ENCODE measurements around the gene CDC14B. TPM values are rescaled to one million over a fixed set of nuclear protein-coding genes. Genes with fewer than 3 reads are reported as not detected.
A peak's percentile ranks its signal among the peaks of the same experiment; 100 is the strongest.

The CDC14B gene
- total RNA-seq, 1 donor from 2014 or later = 18.6 TPM

- TF ChIP-seq, protein P1, sequence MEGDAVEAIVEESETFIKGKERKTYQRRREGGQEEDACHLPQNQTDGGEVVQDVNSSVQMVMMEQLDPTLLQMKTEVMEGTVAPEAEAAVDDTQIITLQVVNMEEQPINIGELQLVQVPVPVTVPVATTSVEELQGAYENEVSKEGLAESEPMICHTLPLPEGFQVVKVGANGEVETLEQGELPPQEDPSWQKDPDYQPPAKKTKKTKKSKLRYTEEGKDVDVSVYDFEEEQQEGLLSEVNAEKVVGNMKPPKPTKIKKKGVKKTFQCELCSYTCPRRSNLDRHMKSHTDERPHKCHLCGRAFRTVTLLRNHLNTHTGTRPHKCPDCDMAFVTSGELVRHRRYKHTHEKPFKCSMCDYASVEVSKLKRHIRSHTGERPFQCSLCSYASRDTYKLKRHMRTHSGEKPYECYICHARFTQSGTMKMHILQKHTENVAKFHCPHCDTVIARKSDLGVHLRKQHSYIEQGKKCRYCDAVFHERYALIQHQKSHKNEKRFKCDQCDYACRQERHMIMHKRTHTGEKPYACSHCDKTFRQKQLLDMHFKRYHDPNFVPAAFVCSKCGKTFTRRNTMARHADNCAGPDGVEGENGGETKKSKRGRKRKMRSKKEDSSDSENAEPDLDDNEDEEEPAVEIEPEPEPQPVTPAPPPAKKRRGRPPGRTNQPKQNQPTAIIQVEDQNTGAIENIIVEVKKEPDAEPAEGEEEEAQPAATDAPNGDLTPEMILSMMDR (IDR thresholded peaks at IDR 0.05) = no peak
- Mint-ChIP-seq H3K36me3 (ENCODE audit: unreplicated experiment) (peaks cover 6% of the 10 kb centered on the region), H3K4me1 (ENCODE audit: unreplicated experiment) (peaks cover 19% of the 10 kb centered on the region), H3K27me3 (ENCODE audit: unreplicated experiment) (no peaks in the 10 kb centered on the region), H3K4me3 (ENCODE audit: unreplicated experiment) (no peak overlapping the region), H3K9me3 (ENCODE audit: unreplicated experiment) (no peaks in the 10 kb centered on the region), H3K27ac (ENCODE audit: unreplicated experiment) (no peak overlapping the region)
- no peak for DNase-seq (ENCODE audit: extremely low spot score, unreplicated experiment)
Measured at GRCh38 chr9:96564217-96564616, 55.4 kb downstream of the CDC14B start.

- TF ChIP-seq, protein P1 (IDR thresholded peaks at IDR 0.05) = no peak
- no peak overlapping the region for H3K4me3 Mint-ChIP-seq (ENCODE audit: unreplicated experiment)
- peaks cover 9% of the 10 kb centered on the region for H3K36me3 Mint-ChIP-seq (ENCODE audit: unreplicated experiment)
- H3K27me3 Mint-ChIP-seq (ENCODE audit: unreplicated experiment) = no peaks in the 10 kb centered on the region
- no peak overlapping the region for H3K27ac Mint-ChIP-seq (ENCODE audit: unreplicated experiment)
- no peaks in the 10 kb centered on the region for H3K9me3 Mint-ChIP-seq (ENCODE audit: unreplicated experiment)
- H3K4me1 Mint-ChIP-seq (ENCODE audit: unreplicated experiment) = peaks cover 28% of the 10 kb centered on the region
- DNase-seq (ENCODE audit: extremely low spot score, unreplicated experiment) = no peak
Measured at GRCh38 chr9:96559339-96559943, 60.2 kb downstream of the CDC14B start.

DNA sequence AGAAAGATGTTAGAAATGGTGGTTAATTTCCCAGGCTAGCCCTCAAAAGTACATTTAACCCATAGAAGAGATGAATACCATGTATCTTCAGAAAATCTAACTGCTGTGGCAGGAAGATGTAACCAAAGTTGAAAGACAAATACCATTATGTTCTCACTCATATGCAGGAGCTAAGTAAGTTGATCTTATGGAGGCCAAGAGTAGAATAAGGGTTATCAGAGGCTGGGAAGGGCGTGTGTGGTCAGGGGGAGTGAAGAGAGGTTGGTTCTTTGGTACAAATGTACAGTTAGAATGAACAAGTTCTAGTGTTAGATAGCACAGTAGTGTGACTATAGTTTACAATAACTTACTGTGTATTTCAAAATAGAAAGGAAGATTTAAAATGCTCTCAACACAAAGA is 61.7 kb downstream of the CDC14B start:
- Mint-ChIP-seq H3K27me3 (ENCODE audit: unreplicated experiment) (no peaks in the 10 kb centered on the region), H3K9me3 (ENCODE audit: unreplicated experiment) (no peaks in the 10 kb centered on the region), H3K4me1 (ENCODE audit: unreplicated experiment) (peaks cover 44% of the 10 kb centered on the region), H3K27ac (ENCODE audit: unreplicated experiment) (no peak overlapping the region), H3K36me3 (ENCODE audit: unreplicated experiment) (peaks cover 9% of the 10 kb centered on the region), H3K4me3 (ENCODE audit: unreplicated experiment) (no peak overlapping the region)
- TF ChIP-seq, protein P1 (IDR thresholded peaks at IDR 0.05) = no peak
- DNase-seq (ENCODE audit: extremely low spot score, unreplicated experiment) = no peak

GRCh38 chr9:96556701-96557461 is 62.8 kb downstream of the CDC14B start:
- peak overlapping the region; percentile 76 for H3K27ac Mint-ChIP-seq (ENCODE audit: unreplicated experiment)
- peaks cover 50% of the 10 kb centered on the region for H3K4me1 Mint-ChIP-seq (ENCODE audit: unreplicated experiment)
- H3K36me3 Mint-ChIP-seq (ENCODE audit: unreplicated experiment) = peaks cover 9% of the 10 kb centered on the region
- H3K4me3 Mint-ChIP-seq (ENCODE audit: unreplicated experiment) = no peak overlapping the region
- H3K9me3 Mint-ChIP-seq (ENCODE audit: unreplicated experiment) = no peaks in the 10 kb centered on the region
- DNase-seq (ENCODE audit: extremely low spot score, unreplicated experiment) = no peak
- no peaks in the 10 kb centered on the region for H3K27me3 Mint-ChIP-seq (ENCODE audit: unreplicated experiment)
- TF ChIP-seq, protein P1 (IDR thresholded peaks at IDR 0.05) = no peak

Measured in osteocyte (in vitro differentiated cells).